ENCODE results near the gene NUCKS1.

The NUCKS1 gene

DNA sequence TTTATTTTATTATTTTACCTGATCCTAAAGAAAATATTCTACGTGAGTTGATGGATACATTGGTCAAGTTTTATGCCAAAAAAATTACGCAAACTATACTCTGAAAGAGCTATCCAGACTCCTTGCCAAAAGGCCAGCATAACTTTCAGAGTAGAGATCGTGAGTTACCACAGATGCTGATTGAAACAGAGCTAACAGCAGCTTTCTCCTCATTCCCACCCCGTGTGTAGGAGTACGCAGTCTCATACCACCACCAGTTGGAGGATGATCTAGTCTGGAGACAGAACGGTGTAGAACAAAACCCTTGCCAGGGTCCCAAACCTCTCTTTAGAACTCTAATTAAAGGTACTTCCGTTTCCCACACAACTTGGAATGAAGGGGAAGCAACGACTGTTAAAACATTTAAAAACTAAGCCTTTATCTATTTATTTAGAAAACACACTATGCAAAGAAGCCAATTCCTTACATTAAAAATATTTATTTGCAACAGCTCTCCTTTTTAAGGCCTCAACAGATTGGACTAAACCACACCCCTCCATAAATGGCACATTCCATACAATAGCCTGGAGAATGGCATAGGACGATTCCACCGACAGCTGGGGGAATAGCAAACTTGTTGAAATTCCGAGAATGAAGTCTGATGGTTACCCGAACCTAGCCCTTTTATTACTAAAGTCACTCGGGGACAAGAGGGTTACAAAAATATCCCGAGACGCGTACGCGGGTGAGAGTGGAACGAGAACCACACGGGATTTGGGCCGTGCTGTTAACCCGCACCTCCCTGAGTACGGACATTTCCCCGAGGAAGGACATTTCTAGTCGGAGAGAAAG is 1.4 kb downstream of the NUCKS1 start:
- peak; percentile 57 for DNase-seq (ENCODE audit: low read depth)
- peak overlapping the region; percentile 90 for H3K4me3 ChIP-seq (ENCODE audit: low read depth, low read length)
- TF ChIP-seq, protein P1, sequence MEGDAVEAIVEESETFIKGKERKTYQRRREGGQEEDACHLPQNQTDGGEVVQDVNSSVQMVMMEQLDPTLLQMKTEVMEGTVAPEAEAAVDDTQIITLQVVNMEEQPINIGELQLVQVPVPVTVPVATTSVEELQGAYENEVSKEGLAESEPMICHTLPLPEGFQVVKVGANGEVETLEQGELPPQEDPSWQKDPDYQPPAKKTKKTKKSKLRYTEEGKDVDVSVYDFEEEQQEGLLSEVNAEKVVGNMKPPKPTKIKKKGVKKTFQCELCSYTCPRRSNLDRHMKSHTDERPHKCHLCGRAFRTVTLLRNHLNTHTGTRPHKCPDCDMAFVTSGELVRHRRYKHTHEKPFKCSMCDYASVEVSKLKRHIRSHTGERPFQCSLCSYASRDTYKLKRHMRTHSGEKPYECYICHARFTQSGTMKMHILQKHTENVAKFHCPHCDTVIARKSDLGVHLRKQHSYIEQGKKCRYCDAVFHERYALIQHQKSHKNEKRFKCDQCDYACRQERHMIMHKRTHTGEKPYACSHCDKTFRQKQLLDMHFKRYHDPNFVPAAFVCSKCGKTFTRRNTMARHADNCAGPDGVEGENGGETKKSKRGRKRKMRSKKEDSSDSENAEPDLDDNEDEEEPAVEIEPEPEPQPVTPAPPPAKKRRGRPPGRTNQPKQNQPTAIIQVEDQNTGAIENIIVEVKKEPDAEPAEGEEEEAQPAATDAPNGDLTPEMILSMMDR (IDR thresholded peaks at IDR 0.05; ENCODE audit: control insufficient read depth, extremely low read depth, insufficient read depth), result no peak

DNA sequence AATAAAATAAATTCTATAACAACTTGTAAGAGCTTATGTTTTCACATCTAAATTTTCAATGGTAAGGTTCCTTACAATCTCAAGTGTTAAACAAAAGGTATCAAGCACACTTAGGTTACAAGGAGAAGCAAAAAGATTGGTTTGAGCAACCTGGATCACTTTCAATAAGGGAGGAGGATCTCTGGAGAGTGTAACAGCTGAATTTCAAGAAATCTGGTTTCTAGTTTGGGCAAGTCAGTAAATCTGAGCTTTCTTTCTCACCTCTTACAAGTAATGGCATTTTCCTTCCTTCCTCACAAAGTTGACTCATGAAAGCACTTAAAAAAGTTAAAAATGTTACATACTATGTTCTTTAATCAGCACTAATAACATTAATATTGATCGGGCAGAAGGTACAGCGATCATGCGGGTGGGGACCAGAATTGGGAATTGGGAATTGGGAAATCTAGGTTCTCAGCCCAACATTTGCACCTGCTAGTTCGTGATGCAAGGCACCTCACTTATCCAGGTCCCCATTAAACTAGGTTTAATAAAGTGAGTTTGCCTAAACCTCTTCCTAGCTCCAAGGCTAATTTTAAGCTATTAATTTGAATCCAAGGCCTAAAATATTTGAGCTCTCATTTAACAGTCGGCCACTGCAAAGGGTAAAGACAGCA is 3.1 kb downstream of the NUCKS1 start:
- peak overlapping the region; percentile 90 for H3K4me3 ChIP-seq (ENCODE audit: low read depth, low read length)
- no peak for DNase-seq (ENCODE audit: low read depth)
- TF ChIP-seq, protein P1 (IDR thresholded peaks at IDR 0.05; ENCODE audit: control insufficient read depth, extremely low read depth, insufficient read depth), result no peak

DNA sequence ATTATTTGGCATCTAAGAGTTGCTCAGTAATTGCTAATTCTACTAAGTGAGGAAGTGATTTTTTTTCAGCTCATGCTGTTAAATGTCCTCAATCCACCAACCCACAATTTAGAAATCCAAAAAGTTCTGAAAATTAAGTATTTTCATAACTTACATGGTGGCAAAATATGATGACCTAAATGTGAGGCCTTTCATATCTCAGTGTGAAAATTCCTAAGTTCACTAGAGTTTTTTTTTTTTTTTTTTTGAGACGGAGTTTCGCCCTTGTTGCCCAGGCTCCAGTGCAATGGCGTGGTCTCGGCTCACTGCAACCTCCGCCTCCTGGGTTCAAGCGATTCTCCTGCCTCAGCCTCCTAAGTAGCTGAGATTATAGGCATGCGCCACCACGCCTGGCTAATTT is 5.6 kb downstream of the NUCKS1 start:
- DNase-seq (ENCODE audit: low read depth), result no peak
- TF ChIP-seq, protein P1 (IDR thresholded peaks at IDR 0.05; ENCODE audit: control insufficient read depth, extremely low read depth, insufficient read depth), result no peak
- H3K4me3 ChIP-seq (ENCODE audit: low read depth, low read length), result no peak overlapping the region

DNA sequence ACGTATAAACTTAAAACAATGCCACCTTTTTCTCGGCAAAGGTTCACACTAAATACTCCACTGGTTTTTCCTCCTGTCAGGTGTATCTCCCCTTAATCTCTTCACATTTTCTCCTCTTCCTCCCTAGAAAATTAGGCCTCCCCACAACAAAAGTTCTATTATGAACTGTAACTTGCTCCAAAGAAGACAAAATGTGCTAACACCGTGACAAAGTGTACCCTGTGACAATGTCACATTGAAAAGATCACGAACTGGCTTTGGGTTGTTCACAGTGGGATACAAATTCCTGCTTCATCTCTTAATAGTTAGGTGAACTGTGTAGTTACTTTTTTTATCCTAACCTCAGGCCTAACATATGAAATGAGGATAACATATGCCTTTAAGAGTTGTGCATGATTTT is 6.0 kb downstream of the NUCKS1 start:
- TF ChIP-seq, protein P1 (IDR thresholded peaks at IDR 0.05; ENCODE audit: control insufficient read depth, extremely low read depth, insufficient read depth), result no peak
- no peak overlapping the region for H3K4me3 ChIP-seq (ENCODE audit: low read depth, low read length)
- DNase-seq (ENCODE audit: low read depth), result no peak

GRCh38 chr1:205741681-205742080 is 8.3 kb downstream of the NUCKS1 start:
- no peak for DNase-seq (ENCODE audit: low read depth)
- TF ChIP-seq, protein P1 (IDR thresholded peaks at IDR 0.05; ENCODE audit: control insufficient read depth, extremely low read depth, insufficient read depth), result no peak
- H3K4me3 ChIP-seq (ENCODE audit: low read depth, low read length), result no peak overlapping the region

DNA sequence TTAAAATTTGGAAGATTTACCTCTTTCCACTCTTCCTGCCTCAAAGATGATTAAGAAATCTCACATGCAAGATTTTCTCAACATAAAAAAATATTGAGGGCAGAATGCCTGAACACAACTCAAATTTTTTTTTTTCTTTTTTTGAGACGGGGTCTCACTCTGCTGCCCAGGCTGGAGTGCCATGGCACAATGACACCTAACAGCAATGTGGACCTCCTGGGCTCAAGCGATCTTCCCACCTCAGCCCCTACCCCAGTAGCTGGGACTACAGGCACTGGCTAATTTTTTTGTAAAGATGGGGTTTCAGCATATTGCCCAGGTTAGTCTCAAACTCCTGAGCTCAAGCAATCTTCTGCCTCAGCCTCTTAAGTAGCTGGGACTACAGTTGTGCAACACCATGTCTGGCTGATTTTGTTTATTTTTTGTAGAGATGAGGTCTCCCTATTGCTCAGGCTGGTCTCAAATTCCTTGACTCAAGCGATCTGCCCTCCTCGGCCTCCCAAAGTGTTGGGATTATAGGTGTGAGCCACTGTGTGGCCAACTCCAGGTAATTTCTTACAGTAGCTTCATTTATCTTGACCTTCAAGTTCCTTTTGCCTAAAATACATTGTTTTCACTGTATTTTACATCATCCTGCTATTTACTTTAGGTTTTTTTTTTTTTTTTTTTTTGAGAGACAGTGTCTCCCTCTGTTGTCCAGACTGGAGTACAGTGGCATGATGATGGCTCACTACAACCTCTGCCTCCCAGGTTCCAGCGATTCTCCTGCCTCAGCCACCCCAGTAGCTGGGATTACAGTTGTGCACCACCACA is 10.4 kb downstream of the NUCKS1 start:
- no peak for DNase-seq (ENCODE audit: low read depth)
- no peak overlapping the region for H3K4me3 ChIP-seq (ENCODE audit: low read depth, low read length)
- TF ChIP-seq, protein P1 (IDR thresholded peaks at IDR 0.05; ENCODE audit: control insufficient read depth, extremely low read depth, insufficient read depth), result peak; percentile 7; the same call in 1 of the 2 replicates

Data from LNCaP clone FGC (cell line).